Gastrocnemius medialis (tissue), 4 donors: ENCODE measurements around the gene TMEM63C. TPM values are rescaled to one million over a fixed set of nuclear protein-coding genes. Genes with fewer than 3 reads are reported as not detected.

ENCODE experiments used
- ATAC-seq, 2 donors: fragments of 150-250 bp; one replicate each; pipeline ENCODE4 v1.9.1; 2016
- DNase-seq, 2 donors: peaks; one replicate each; pipeline ENCODE4 v3.0.0-alpha.2; 2019
- H3K27ac ChIP-seq, 4 donors: fragments of 200-600 bp; sonication (generic); 1 replicate in 1 of 4; 2 replicates in 3 of 4; pipeline ENCODE4 v1.5.1; 2016 to 2018; ENCODE audit warnings: mild to moderate bottlenecking in 2 of 4, moderate library complexity in 1 of 4
- H3K27me3 ChIP-seq, 3 donors: fragments of 200-600 bp; sonication (generic) in 2 of 3; 1 replicate in 1 of 3; 2 replicates in 2 of 3; pipeline versions ENCODE4 v1.5.1 to v1.6.0; 2016 to 2019; ENCODE audit warnings: mild to moderate bottlenecking in 1 of 3, moderate library complexity in 1 of 3
- H3K36me3 ChIP-seq, 2 donors: fragments of 200-600 bp; sonication (generic) in 1 of 2; one replicate each; pipeline ENCODE4 v1.5.1; 2017 to 2018
- H3K4me1 ChIP-seq, 2 donors: fragments of 200-600 bp; sonication (generic) in 1 of 2; one replicate each; pipeline ENCODE4 v1.5.1; 2016 to 2017; ENCODE audit warnings: mild to moderate bottlenecking in 2 of 2
- H3K4me3 ChIP-seq, 4 donors: fragments of 200-600 bp; sonication (generic) in 3 of 4; 1 replicate in 1 of 4; 2 replicates in 3 of 4; pipeline ENCODE4 v1.5.1; 2016 to 2019; ENCODE audit warnings: mild to moderate bottlenecking in 2 of 4
- H3K9me3 ChIP-seq, 3 donors: fragments of 200-600 bp; sonication (generic) in 2 of 3; 1 replicate in 1 of 3; 2 replicates in 2 of 3; pipeline ENCODE4 v1.5.1; 2016 to 2019
- CTCF ChIP-seq, 5 experiments: fragments of 450-650 bp in 3 of 5; fragments of 200-600 bp in 2 of 5; sonication (generic) in 2 of 5; IDR thresholded peaks in 4 of 5; conservative IDR thresholded peaks in 1 of 5; 1 replicate in 4 of 5; 2 replicates in 1 of 5; pipeline ENCODE4 v1.5.1; 2016 to 2019; ENCODE audit warnings: antibody characterized with exemption in 5 of 5, mild to moderate bottlenecking in 3 of 5, moderate library complexity in 3 of 5
- POLR2A ChIP-seq, 2 donors: fragments of 450-650 bp; IDR thresholded peaks; one replicate each; pipeline ENCODE4 v1.6.1; 2017; ENCODE audit warnings: antibody characterized with exemption in 2 of 2, mild to moderate bottlenecking in 2 of 2, moderate library complexity in 2 of 2
- in situ Hi-C, 4 donors: fragments of 200-750 bp; cut with MboI; loops; one replicate each; pipeline versions ENCODE4 v1.15.0 to v1.8.0; 2017; ENCODE audit warnings: low sequenced_read_pairs in 4 of 4
- intact Hi-C: fragments of 100-400 bp; cut with DNase I; formaldehyde crosslinking; loops from one replicate; pipeline ENCODE4 v1.15.1; 2023; ENCODE audit warnings: low total_unique reads
- total RNA-seq, 4 donors: library from RNA; depleted of rRNA; stranded (reverse); fragments of >200 nt; gene quantifications; one replicate each; pipeline versions ENCODE4 v1.1.0 to v1.2.3, GENCODE V29; 2016

The TMEM63C gene
- total RNA-seq, 4 donors from 2014 or later: 0.05 TPM; not detected in 2

DNA sequence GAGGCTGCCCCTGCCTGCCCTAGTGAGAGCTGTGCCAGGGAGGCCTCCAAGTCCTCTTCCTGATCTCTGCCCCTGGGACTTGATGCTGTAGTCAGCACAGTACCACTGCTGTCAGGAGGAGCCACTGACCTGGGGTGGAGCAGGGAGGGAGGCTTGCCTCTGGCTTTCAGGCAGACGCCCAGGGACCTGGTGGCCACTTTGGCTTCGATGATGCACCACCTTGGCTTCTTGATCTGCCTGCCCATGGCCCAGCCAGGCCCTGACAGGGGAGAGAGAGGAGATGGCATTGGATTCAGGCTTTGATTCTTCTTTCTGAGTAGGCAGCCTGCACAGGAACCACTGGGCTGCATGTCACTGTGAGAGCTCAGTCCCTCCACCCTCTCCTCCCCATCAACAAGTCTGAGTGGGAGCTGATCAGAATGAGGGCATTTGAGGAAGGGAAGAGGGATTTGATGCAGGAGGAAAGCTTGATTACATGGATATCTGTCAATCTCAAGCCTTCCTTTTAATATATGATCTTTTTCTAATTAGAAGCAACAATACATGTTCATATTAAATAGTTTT, 24.7 kb downstream of the TMEM63C start:
- DNase-seq: no peak
- no peak for ATAC-seq
- Histone ChIP-seq H3K27ac (no peak overlapping the region), H3K27me3 (no peaks in the 10 kb centered on the region), H3K4me1 (no peaks in the 10 kb centered on the region), H3K36me3 (no peaks in the 10 kb centered on the region), H3K9me3 (no peaks in the 10 kb centered on the region), H3K4me3 (no peak overlapping the region)
- intact Hi-C loops (no loop called here), in situ Hi-C loops (no loop called here)
- no peak for TF ChIP-seq POLR2A (IDR thresholded peaks at IDR 0.05)
- TF ChIP-seq CTCF (IDR thresholded peaks at IDR 0.05 in 4 of 5, conservative IDR thresholded peaks at IDR 0.05 in 1 of 5): no peak

DNA sequence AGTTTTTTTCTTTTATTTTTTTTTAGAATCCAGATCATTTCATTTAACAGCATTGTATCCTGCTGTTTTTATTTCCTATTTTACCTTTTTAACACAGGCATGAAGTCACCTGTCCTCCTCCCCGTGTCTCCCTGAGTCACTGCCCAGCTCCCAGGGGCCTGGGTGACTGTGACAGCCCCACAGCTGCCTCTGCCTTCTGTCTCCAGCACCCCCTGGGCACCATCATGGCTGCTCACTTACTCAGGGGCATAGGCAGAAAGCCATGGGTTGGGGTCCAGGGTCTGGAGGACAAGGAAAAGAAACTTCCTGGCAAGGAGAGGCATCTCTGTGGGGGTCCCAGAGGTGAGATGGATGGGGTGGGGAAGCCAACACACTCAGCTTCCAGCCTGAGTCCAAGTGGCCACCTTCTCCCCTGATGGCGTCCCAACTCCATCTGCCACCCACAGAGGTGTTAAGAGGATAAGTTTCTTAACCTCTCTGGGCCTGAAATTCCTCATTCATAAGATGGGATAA, 25.3 kb downstream of the TMEM63C start:
- intact Hi-C loops: no loop called here
- no peak for TF ChIP-seq CTCF (IDR thresholded peaks at IDR 0.05 in 4 of 5, conservative IDR thresholded peaks at IDR 0.05 in 1 of 5)
- no peak for TF ChIP-seq POLR2A (IDR thresholded peaks at IDR 0.05)
- DNase-seq (no peak), ATAC-seq (no peak)
- Histone ChIP-seq H3K36me3 (no peaks in the 10 kb centered on the region), H3K27me3 (no peaks in the 10 kb centered on the region), H3K9me3 (no peaks in the 10 kb centered on the region), H3K27ac (no peak overlapping the region), H3K4me1 (no peaks in the 10 kb centered on the region), H3K4me3 (no peak overlapping the region)
- in situ Hi-C loops: no loop called here

GRCh38 chr14:77208291-77208978, 26.8 kb downstream of the TMEM63C start:
- TF ChIP-seq CTCF (IDR thresholded peaks at IDR 0.05 in 4 of 5, conservative IDR thresholded peaks at IDR 0.05 in 1 of 5) (no peak), POLR2A (IDR thresholded peaks at IDR 0.05) (no peak)
- intact Hi-C loops: no loop called here
- H3K4me1 ChIP-seq: no peaks in the 10 kb centered on the region
- no peak overlapping the region for H3K4me3 ChIP-seq
- peak in 1 of 2 donors; percentile 60 for ATAC-seq
- no peaks in the 10 kb centered on the region for H3K9me3 ChIP-seq
- peak; percentile 32 to 33 for DNase-seq
- in situ Hi-C loops: no loop called here
- H3K27me3 ChIP-seq: no peaks in the 10 kb centered on the region
- H3K27ac ChIP-seq: no peak overlapping the region
- H3K36me3 ChIP-seq: no peaks in the 10 kb centered on the region

DNA sequence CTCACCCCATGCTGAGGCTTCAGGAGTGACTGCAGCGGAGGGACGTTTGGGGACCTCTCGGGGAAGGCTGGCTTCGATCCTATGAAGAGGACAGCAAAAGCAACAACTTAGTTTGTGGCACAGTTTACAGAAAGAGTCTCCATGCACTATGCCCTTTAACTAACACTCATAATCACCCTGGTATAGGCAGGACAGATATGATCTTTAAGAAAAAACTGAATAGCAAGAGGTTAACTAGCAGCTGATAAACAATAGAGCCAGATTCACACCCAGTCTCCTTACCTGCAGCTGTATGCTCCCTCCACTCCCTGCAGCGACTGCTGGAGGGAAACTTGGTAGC, 27.4 kb downstream of the TMEM63C start:
- Histone ChIP-seq H3K4me3 (no peak overlapping the region), H3K4me1 (no peaks in the 10 kb centered on the region), H3K9me3 (no peaks in the 10 kb centered on the region), H3K27ac (no peak overlapping the region), H3K27me3 (no peaks in the 10 kb centered on the region), H3K36me3 (no peaks in the 10 kb centered on the region)
- intact Hi-C loops: no loop called here
- DNase-seq: no peak
- no peak for ATAC-seq
- TF ChIP-seq CTCF (IDR thresholded peaks at IDR 0.05 in 4 of 5, conservative IDR thresholded peaks at IDR 0.05 in 1 of 5): no peak
- TF ChIP-seq POLR2A (IDR thresholded peaks at IDR 0.05): no peak
- in situ Hi-C loops: no loop called here
